ENCODE results near the gene STRIP2.

STRIP2 gene

DNA sequence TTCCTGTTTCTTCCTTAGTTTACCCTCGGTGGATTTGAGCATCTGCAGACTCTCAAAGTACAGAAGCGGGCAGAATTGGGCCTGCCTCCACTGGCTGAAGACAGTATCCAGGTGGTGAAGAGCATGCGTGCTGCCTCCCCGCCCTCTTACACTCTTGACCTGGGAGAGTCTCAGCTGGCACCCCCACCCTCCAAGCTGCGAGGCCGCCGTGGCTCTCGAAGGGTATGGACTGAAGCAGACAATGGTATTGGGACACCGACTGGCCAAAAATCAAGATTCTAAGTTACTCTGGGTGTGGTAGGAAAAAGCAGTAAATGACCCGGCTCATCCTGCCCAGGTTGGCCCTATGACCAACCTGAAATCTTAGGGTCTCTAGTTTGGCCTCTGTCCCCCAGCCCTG, 22.2 kb downstream of the STRIP2 start:
- no peak for DNase-seq (ENCODE audit: low read depth)
- TF ChIP-seq, protein P1, sequence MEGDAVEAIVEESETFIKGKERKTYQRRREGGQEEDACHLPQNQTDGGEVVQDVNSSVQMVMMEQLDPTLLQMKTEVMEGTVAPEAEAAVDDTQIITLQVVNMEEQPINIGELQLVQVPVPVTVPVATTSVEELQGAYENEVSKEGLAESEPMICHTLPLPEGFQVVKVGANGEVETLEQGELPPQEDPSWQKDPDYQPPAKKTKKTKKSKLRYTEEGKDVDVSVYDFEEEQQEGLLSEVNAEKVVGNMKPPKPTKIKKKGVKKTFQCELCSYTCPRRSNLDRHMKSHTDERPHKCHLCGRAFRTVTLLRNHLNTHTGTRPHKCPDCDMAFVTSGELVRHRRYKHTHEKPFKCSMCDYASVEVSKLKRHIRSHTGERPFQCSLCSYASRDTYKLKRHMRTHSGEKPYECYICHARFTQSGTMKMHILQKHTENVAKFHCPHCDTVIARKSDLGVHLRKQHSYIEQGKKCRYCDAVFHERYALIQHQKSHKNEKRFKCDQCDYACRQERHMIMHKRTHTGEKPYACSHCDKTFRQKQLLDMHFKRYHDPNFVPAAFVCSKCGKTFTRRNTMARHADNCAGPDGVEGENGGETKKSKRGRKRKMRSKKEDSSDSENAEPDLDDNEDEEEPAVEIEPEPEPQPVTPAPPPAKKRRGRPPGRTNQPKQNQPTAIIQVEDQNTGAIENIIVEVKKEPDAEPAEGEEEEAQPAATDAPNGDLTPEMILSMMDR (conservative IDR thresholded peaks at IDR 0.05; ENCODE audit: low read length): no peak

DNA sequence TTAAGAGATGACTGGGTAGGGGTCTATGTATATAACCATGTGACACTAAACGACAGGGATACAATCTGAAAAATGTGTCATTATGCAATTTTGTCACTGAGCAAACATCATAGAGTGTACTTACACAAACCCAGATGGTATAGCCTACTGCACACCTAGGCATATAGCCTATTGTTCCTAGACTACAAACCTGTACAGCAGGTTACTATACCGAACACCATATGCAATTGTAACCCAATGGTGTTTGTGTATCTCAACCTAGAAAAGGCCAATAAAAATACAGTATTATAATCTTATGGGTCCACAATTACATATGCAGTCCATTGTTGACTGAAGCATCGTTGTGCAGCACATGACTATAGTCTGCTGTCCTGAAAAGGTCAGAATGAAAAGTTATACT, 22.9 kb downstream of the STRIP2 start:
- TF ChIP-seq, protein P1 (conservative IDR thresholded peaks at IDR 0.05; ENCODE audit: low read length): no peak
- no peak for DNase-seq (ENCODE audit: low read depth)

More for the DNA sequence above, 22.2 kb downstream of the STRIP2 start:
- no peak overlapping the region for H3K4me3 ChIP-seq (ENCODE audit: low read length)

GRCh38 chr7:129458171-129458570, 23.9 kb downstream of the STRIP2 start:
- TF ChIP-seq, protein P1 (conservative IDR thresholded peaks at IDR 0.05; ENCODE audit: low read length): no peak

More for the DNA sequence above, 22.9 kb downstream of the STRIP2 start:
- H3K4me3 ChIP-seq (ENCODE audit: low read length): no peak overlapping the region

DNA sequence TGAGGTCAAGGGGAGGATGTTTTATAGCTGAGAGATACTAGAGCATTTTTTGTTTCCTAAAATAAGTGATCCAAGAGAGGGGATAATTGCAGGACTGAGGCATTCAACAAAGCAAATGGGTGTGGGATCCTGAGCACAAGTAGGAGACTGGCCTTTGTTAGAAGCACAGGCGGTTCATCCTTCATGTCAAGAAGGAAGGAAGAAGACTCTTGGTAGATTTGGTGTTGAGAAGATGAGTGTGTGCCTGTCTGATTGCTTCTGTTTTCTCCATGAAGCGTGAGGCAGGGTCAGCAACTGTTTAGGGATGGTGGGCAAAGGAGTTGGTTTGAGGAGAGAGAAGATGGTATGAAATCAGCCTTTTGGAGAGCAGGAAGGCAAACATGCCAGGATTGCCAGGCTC, 27.6 kb downstream of the STRIP2 start:
- no peak overlapping the region for H3K4me3 ChIP-seq (ENCODE audit: low read length)
- TF ChIP-seq, protein P1 (conservative IDR thresholded peaks at IDR 0.05; ENCODE audit: low read length): no peak
- DNase-seq (ENCODE audit: low read depth): no peak

More at GRCh38 chr7:129458171-129458570, 23.9 kb downstream of the STRIP2 start:
- no peak overlapping the region for H3K4me3 ChIP-seq (ENCODE audit: low read length)
- DNase-seq (ENCODE audit: low read depth): no peak

DNA sequence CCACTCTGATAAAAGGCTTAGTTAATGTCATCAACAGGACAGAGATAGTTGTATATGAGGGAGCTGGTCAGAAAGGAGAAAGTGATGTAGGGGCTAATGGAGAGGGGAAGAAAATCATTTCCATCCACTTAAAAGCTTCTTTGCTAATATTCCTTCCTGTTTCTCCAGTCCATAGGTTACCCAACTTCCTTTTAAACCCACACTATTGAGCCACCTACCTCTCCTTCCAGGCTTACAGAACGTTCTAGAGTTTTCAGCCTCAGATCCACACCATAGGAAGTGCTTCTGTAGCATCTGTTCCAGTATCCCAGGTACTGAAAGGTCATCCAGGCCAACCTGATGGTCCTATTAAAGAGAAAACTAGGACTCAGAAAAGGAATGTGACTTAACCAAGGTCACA, 28.2 kb downstream of the STRIP2 start:
- no peak overlapping the region for H3K4me3 ChIP-seq (ENCODE audit: low read length)
- no peak for DNase-seq (ENCODE audit: low read depth)
- TF ChIP-seq, protein P1 (conservative IDR thresholded peaks at IDR 0.05; ENCODE audit: low read length): no peak

DNA sequence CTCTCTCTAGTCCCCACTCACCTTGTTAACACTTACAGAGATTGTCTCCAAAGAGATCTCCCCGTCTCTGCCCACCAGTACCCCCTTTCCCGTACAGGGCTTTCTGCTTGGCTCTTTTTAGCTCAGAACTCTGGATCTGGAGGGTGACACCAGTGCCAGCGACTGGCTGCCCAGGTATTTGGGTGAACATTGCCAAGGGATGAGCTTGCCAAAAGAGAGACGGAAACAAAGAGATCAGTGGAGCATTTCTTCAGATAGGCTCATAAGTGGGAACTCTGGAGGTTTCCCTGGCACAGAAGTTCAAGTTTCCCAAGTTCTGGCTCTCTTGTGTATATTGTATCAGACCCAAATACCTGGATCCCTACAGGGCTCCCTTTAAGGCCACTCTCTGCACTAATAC, 30.0 kb downstream of the STRIP2 start:
- TF ChIP-seq, protein P1 (conservative IDR thresholded peaks at IDR 0.05; ENCODE audit: low read length): no peak
- DNase-seq (ENCODE audit: low read depth): no peak
- H3K4me3 ChIP-seq (ENCODE audit: low read length): no peak overlapping the region

DNA sequence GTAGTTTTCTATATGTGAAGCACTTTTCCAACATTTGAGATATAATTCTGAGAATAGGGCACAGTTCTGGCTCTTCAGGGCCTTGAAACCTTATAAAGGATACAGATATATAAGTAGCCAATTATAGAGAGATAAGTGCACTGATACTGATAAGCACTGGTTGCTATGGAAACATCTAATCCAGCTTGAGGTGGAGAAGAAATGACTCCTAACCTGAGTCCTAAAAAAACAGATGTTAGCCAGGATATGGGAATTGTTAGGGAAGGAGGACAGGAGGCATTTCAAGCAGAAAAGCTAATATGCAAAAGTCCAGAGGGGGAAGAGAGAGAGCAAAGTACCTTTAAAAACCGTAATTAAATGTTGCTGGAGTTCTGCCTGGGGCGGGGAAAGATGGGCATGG, 30.8 kb downstream of the STRIP2 start:
- DNase-seq (ENCODE audit: low read depth): no peak
- H3K4me3 ChIP-seq (ENCODE audit: low read length): no peak overlapping the region
- TF ChIP-seq, protein P1 (conservative IDR thresholded peaks at IDR 0.05; ENCODE audit: low read length): no peak

Measured in AG10803 (cell line).